Prostate gland (tissue), 2 donors: ENCODE measurements around the gene SOX2.

Experiments
- CTCF ChIP-seq, 4 experiments: fragments of 200-600 bp in 2 of 4; fragments of 450-650 bp in 2 of 4; sonication (generic) in 2 of 4; IDR thresholded peaks; 1 replicate in 3 of 4; 2 replicates in 1 of 4; pipeline ENCODE4 v1.5.1; 2016 to 2019; ENCODE audit warnings: antibody characterized with exemption in 4 of 4, mild to moderate bottlenecking in 2 of 4, moderate library complexity in 2 of 4
- POLR2A ChIP-seq: fragments of 450-650 bp; IDR thresholded peaks from one replicate; pipeline ENCODE4 v1.6.1; 2016; ENCODE audit warnings: antibody characterized with exemption, mild to moderate bottlenecking

- TF ChIP-seq CTCF (IDR thresholded peaks at IDR 0.05) = no peak
- no peak for TF ChIP-seq POLR2A
Observed at GRCh38 chr3:181710345-181711291, 1.1 kb upstream of the SOX2 start.
